GM18951 (cell line): ENCODE results near the gene DRD3.

Source experiments
- POLR2A ChIP-seq: IDR thresholded peaks from 4 replicates; pipeline ENCODE4 v1.6.1; 2011; ENCODE audit warnings: mild to moderate bottlenecking; ENCODE audit not compliant: insufficient read length, insufficient read depth; ENCODE audit errors: extremely low read depth
- in situ Hi-C: fragments of 300-500 bp; cut with MboI; formaldehyde crosslinking; loops from one replicate; pipeline ENCODE4 v1.12.0; 2022; ENCODE audit warnings: low sequenced_read_pairs, mixed read lengths, inconsistent platforms; ENCODE audit not compliant: unreplicated experiment

Gene DRD3

DNA sequence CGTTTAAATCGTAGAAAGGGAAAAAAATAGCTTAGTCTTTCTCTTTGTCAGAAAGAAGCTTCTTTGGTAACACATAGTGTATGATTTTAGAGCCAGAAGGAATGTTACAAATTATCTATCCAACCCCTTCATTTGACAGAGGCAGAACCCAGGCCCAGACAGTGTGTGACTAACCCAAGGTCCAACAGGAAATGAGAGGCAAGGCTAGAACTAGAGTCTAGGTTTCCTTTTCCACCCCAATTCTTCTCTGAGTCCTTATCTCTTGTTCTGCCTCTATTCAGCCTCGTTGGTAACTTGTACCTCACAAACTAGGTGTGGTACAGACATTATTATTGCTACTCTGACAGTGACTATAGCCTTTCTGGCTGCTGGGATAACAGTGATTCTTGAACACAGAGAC, 83.1 kb downstream of the DRD3 start:
- in situ Hi-C loops: no loop called here
- no peak for TF ChIP-seq POLR2A

DNA sequence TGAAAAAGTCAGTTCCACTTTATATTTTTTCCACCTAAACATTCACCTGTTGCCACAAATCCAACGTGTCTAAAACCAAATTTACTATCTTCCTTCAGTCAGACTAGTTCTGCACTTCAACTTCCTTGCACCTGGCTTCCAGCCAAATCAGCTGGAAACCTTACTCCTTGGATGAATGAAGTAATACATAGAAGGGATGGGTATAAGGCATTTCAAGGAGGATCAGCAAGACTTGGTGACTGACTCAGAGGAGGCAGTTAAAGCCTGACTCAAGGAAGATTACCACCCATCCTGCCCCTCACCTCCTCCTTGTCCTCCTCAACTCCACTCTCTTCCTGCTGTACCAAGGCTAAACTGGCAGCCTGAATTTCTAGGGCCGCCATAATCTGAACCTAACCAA, 85.3 kb downstream of the DRD3 start:
- in situ Hi-C loops: no loop called here
- no peak for TF ChIP-seq POLR2A

DNA sequence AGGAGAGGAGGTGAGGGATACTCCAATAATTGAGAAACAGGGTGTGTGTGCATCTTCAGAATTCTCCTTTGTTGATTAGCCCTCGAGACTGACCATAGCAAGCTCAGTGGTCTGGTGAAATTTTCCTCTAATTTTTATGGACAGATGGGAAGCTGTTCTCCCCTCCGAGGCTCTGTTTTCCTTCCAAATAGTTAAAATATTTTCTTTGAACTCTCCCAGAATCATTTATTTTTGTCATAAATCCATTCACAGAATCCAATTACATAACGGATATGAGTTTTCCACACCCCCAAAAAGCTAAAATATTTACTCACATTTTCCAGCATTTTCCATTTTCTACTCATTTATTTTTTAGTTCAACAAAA, 85.9 kb downstream of the DRD3 start:
- in situ Hi-C loops: no loop called here
- no peak for TF ChIP-seq POLR2A

DNA sequence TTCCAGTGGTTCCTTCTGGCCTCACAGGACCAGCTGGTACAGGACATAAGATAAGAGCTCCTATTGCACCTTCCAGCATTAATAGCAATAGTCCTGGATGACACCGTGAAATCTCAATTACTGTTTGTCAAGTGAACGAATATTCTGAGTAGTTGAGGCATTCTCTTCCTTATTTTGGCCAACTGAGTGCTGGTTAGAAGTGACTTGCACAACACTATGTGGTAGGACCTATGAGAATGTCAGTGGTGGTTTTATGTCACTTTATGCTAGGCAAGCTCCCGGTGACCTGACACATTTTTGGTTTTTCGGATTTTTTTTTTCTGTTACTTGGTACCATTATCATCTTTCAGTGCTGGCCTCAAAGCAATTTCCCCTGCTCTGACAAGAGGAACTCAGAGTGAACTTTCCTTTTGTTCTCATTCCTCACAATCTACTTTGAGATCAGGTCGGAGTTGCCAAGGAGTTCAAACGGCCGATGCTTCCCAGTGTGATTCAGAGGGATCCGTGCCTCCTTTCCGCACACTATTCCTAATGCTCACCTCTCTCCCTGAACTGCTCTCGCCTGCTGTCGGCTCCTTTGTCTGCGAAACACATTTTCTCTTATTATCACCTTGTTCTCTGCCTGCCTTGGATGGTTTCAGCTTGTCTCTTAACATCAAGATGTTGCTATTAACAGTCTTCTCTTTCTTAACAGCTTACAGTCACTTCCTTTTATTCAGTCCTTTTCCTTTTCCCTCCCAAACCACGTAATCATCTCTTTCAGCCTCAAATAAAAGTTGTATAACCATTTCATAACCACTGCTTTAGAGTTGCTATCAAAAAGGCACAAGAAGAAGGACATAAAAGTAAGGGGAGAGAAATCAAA, 86.5 kb downstream of the DRD3 start:
- in situ Hi-C loops: no loop called here
- no peak for TF ChIP-seq POLR2A

DNA sequence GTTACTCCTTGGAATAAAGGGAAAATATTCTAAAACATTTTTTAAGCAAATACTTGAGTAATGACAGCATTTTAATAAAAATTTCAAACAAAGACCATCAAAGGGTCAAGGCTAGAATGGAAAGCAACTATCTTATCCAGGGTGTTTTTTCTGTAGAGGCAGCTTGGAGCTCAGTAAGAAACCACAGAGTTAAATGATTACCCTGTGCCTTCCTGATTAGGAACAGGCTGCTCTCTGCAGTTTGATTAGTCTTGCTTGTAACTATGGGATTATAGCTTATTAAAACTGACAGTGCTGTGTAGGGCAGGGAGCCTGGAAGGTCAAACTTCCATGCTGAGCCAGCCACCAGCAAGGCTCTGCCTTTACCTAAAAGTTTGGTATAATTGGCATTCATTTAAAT, 89.2 kb downstream of the DRD3 start:
- in situ Hi-C loops: no loop called here
- no peak for TF ChIP-seq POLR2A

DNA sequence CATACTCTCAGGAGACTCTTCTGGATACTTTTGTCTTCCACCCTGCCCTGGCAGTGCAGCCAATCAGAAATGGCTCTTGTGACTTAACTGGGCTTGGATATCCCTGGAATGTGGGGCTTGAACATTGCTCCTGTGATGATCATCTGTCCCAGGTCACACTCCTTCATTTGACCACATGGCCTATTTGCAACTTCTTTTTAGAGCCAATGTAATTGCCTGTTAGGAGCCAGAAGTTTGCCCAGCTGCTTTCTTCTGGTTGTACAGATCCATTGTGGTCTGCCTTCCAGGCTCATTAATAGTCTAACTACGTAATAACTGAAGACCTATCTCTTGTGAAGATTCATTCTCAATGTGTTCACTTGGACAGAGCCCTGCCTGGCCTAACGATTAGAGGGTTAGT, 92.5 kb downstream of the DRD3 start:
- in situ Hi-C loops: no loop called here
- no peak for TF ChIP-seq POLR2A

DNA sequence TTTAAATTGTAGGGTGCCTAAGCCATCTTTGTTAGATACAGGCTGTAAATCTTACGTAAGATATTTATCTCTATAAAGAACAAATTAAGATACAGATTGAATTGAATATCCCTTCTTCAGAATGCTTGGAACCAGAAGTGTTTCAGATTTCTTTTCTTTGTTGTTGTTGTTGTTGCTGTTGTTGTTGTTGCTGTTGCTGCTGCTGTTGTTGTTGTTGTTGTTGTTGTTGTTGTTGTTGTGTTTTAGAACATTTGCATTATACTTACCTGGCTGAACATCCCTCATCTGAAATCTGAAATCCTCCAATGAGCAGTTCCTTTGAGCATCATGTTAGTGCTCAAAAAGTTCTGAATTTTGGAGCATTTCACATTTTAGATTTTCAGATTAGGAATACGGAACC, 95.7 kb downstream of the DRD3 start:
- in situ Hi-C loops: no loop called here

DNA sequence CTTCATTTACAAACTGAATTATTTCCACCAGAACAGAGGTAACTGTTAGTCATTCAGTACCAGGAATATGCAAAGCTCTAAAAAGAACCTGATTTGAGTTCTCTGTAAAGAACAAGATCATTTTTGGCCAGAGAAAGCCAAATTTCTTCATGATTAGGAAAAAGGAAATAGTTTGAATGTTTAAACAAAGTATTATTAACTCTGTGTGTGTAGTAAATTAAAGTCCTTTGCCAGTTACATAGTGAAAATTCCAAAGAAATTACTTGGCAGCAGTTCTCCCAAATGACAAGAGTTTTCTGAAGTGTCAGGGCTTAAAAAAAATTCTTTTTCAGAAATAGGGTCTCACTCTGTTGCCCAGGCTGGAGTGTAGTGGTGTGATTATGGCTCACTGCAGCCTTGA, 97.8 kb downstream of the DRD3 start:
- TF ChIP-seq POLR2A: no peak
- in situ Hi-C loops: no loop called here

More for the DNA sequence above, 95.7 kb downstream of the DRD3 start:
- no peak for TF ChIP-seq POLR2A

DNA sequence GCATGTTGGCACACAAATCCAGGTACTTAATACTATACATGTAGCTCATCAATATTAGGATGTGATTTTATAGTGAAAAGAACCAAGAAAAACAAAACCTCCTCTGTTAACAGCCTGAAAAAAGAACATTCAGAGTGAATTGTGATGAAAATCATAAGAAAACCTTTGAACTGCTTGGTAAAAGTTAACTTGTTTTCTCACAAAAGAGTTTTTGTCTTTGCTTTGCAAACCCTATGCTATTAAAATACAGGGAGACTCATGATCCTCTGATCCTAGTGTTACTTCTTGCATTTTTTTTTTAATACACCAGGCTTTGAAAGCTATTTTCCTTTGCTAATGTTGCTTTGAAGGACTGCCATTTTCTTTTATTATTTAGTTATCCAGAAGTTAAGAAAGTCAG, 98.7 kb downstream of the DRD3 start:
- TF ChIP-seq POLR2A: no peak
- in situ Hi-C loops: no loop called here

DNA sequence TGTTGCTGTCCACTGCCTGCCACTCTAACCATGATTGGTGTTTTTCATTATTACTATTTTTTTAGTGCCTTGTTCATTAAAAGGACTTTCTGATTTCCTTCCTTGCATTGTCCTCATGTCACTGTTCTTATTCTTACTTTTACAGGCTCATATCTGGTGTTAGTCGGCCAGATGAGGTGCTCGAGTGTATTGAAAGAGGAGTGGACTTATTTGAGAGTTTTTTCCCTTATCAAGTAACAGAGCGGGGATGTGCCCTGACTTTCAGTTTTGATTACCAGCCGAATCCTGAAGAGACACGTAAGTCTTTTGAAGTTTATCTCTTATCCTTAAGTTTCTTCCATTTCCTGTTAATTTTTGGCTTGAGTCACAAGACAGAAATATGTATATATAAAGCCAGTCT, 99.1 kb downstream of the DRD3 start:
- TF ChIP-seq POLR2A: no peak
- in situ Hi-C loops: no loop called here

DNA sequence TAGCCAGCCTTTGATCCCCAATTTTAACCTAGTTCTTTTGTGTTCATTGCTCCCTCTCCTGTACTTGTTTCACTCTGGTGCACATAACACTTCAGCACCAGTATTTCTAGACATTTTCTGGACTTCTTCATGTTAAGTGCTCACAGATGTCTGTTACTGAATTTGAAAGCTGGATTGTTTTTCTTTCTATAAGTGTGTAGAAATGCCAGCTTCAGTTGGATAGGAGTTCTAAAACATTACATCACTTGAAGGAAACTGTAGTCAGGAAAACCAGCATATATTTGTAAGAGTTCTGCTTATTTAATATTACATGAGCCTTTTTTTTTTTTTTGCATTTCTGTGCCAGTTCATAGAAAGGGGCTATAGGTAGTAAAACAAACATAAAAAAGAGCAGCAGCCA, 100.7 kb downstream of the DRD3 start:
- in situ Hi-C loops: no loop called here
- no peak for TF ChIP-seq POLR2A
